ENCODE measurements around the gene TBXT.

TBXT gene

DNA sequence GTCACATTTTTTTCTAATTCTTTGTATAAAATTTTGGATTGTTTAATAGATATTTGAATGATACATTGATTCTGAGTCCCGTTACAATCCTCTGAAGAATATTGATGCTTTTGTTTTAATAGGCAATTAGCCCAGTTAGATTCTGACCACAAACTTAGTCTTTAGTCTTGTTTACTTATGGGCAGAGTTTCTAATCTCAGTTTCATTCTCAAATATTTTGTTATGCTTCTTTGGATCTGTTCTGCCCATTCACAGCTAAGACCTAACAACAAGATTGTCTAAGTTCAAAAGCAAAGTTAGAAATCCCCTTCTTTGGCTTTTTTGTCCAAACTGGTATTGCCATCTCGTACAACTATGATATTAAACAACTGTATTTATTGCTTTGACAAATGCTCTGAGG lies 58.0 kb downstream of the TBXT start:
- DNase-seq, result no peak
